HepG2 (cell line): ENCODE results near the gene ZMYND8. TPM values are rescaled to one million over a fixed set of nuclear protein-coding genes. Genes with fewer than 3 reads are reported as not detected.

ENCODE experiments used
- AFF4 ChIP-seq: sonication (generic); formaldehyde crosslinking; IDR thresholded peaks from 2 replicates; pipeline ENCODE4 v1.4.0; 2020; ENCODE audit warnings: missing genetic modification reagents
- CBX2 ChIP-seq, 2 experiments: fragments of 200-600 bp in 1 of 2; sonication (generic); formaldehyde crosslinking in 1 of 2; IDR thresholded peaks; 2 replicates each; pipeline versions ENCODE4 v1.7.0 to v1.8.1; 2018 to 2022; ENCODE audit warnings: low read depth in 2 of 2, low read length in 1 of 2, mild to moderate bottlenecking in 1 of 2, missing genetic modification reagents in 1 of 2
- FOXP1 ChIP-seq, 2 experiments: fragments of 450-650 bp in 1 of 2; IDR thresholded peaks; 2 replicates each; pipeline ENCODE4 v1.6.1; 2017 to 2018; ENCODE audit warnings: antibody characterized with exemption in 1 of 2
- HNRNPK ChIP-seq: fragments of 200-400 bp; formaldehyde crosslinking; IDR thresholded peaks from 2 replicates; pipeline ENCODE4 v1.6.1; 2018; ENCODE audit warnings: low read length, low read depth, moderate library complexity, mild to moderate bottlenecking; ENCODE audit not compliant: poor library complexity, severe bottlenecking
- NFYB ChIP-seq: sonication (generic); formaldehyde crosslinking; IDR thresholded peaks from 2 replicates; pipeline ENCODE4 v1.4.0; 2020; ENCODE audit warnings: missing genetic modification reagents
- ZC3H13 ChIP-seq: sonication (generic); formaldehyde crosslinking; IDR thresholded peaks from 2 replicates; pipeline ENCODE4 v1.8.1; 2023; ENCODE audit warnings: mild to moderate bottlenecking, missing genetic modification reagents, moderate library complexity
- ZKSCAN8 ChIP-seq: IDR thresholded peaks from 2 replicates; pipeline ENCODE4 v1.6.1; 2016; ENCODE audit warnings: borderline replicate concordance, missing genetic modification reagents, missing compliant biosample characterization
- ZNF318 ChIP-seq: sonication (generic); formaldehyde crosslinking; IDR thresholded peaks from 2 replicates; pipeline ENCODE4 v1.4.0; 2020; ENCODE audit warnings: mild to moderate bottlenecking, missing genetic modification reagents
- polyA plus RNA-seq, 8 experiments: library from polyadenylated mRNA; depleted of rRNA in 3 of 8; stranded (reverse) in 7 of 8; unstranded in 1 of 8; fragments of >200 nt; fragmentation: Illumina TruSeq in 4 of 8; extraction: Trizol in 4 of 8; gene quantifications; 2 replicates each; pipeline versions ENCODE4 v1.2.1 to v1.2.3, GENCODE V29; 2011 to 2016; ENCODE audit warnings: low read depth in 4 of 8, missing spikeins in 1 of 8, mixed read lengths in 1 of 8; ENCODE audit not compliant: insufficient read depth in 1 of 8
- total RNA-seq, 5 experiments: library from RNA; depleted of rRNA; stranded (reverse); fragments of >200 nt; fragmentation: Illumina TruSeq; extraction: Trizol; gene quantifications; 2 replicates each; pipeline ENCODE4 v1.2.3, GENCODE V29; 2016; ENCODE audit warnings: low read depth in 1 of 5
- TF ChIP-seq, protein P1 (sequence below): sonication (generic); formaldehyde crosslinking; IDR thresholded peaks from 2 replicates; pipeline ENCODE4 v1.4.0; 2020; ENCODE audit warnings: low read depth, mild to moderate bottlenecking, missing genetic modification reagents
- TF ChIP-seq, protein P2 (sequence below): sonication (generic); formaldehyde crosslinking; IDR thresholded peaks from 2 replicates; pipeline ENCODE4 v1.5.1; 2020; ENCODE audit warnings: mild to moderate bottlenecking, missing genetic modification reagents

The ZMYND8 gene
- total and polyA plus RNA-seq, 2 of the 13 experiments (the other 11 are each of a cell fraction or from before 2014, with no cell fraction given): 53.9 to 84.7 TPM

GRCh38 chr20:47297746-47298145, 58.8 kb downstream of the ZMYND8 start (continued):
- TF ChIP-seq ZNF318 (CRISPR knock-in tag): no peak
- TF ChIP-seq FOXP1 (IDR thresholded peaks at IDR 0.05): no peak
- TF ChIP-seq FOXP1 (CRISPR knock-in tag; IDR thresholded peaks at IDR 0.05): no peak
- TF ChIP-seq AFF4 (CRISPR knock-in tag): no peak
- no peak for TF ChIP-seq HNRNPK
- no peak for TF ChIP-seq NFYB (CRISPR knock-in tag)
- TF ChIP-seq ZKSCAN8: no peak
- TF ChIP-seq ZC3H13 (CRISPR knock-in tag): no peak
- no peak for TF ChIP-seq CBX2 (IDR thresholded peaks at IDR 0.05; ENCODE audit: low read depth, low read length)
- TF ChIP-seq CBX2 (CRISPR knock-in tag; IDR thresholded peaks at IDR 0.05; ENCODE audit: low read depth): no peak
- TF ChIP-seq, protein P1, sequence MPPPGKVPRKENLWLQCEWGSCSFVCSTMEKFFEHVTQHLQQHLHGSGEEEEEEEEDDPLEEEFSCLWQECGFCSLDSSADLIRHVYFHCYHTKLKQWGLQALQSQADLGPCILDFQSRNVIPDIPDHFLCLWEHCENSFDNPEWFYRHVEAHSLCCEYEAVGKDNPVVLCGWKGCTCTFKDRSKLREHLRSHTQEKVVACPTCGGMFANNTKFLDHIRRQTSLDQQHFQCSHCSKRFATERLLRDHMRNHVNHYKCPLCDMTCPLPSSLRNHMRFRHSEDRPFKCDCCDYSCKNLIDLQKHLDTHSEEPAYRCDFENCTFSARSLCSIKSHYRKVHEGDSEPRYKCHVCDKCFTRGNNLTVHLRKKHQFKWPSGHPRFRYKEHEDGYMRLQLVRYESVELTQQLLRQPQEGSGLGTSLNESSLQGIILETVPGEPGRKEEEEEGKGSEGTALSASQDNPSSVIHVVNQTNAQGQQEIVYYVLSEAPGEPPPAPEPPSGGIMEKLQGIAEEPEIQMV: no peak
- TF ChIP-seq, protein P2, sequence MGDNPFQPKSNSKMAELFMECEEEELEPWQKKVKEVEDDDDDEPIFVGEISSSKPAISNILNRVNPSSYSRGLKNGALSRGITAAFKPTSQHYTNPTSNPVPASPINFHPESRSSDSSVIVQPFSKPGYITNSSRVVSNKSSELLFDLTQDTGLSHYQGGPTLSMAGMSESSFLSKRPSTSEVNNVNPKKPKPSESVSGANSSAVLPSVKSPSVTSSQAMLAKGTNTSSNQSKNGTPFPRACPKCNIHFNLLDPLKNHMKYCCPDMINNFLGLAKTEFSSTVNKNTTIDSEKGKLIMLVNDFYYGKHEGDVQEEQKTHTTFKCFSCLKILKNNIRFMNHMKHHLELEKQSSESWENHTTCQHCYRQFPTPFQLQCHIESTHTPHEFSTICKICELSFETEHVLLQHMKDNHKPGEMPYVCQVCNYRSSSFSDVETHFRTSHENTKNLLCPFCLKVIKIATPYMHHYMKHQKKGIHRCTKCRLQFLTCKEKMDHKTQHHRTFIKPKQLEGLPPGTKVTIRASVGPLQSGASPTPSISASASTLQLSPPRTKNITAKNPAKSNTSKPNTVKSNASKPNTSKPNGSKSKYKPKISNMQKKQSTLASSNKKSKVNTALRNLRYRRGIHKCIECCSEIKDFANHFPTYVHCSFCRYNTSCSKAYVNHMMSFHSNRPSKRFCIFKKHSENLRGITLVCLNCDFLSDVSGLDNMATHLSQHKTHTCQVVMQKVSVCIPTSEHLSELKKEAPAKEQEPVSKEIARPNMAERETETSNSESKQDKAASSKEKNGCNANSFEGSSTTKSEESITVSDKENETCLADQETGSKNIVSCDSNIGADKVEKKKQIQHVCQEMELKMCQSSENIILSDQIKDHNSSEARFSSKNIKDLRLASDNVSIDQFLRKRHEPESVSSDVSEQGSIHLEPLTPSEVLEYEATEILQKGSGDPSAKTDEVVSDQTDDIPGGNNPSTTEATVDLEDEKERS (CRISPR knock-in tag): no peak
